Erythroblast (primary cell): ENCODE measurements around the gene PLCH2.

Experiments
- GATA1 ChIP-seq: IDR thresholded peaks from 2 replicates; pipeline ENCODE4 v1.6.1; 2011; ENCODE audit warnings: low read depth, mild to moderate bottlenecking, control low read depth, low read length, moderate library complexity
- POLR2A ChIP-seq: IDR thresholded peaks from 2 replicates; pipeline ENCODE4 v1.6.1; 2011; ENCODE audit warnings: mild to moderate bottlenecking, low read length

GRCh38 chr1:2451741-2452140, 24.3 kb upstream of the PLCH2 start:
- no peak for TF ChIP-seq POLR2A
- TF ChIP-seq GATA1 = no peak
